ENCODE results near the gene ABCC4.
A peak's percentile ranks its signal among the peaks of the same experiment; 100 is the strongest.
"Not testable (repeated sequence)": the region's sequence is repeated elsewhere in the genome, so short reads cannot be mapped to it uniquely, and the experiment has no call there.

The ABCC4 gene

GRCh38 chr13:95269756-95270155 lies 31.5 kb downstream of the ABCC4 start:
- H3K4me3 ChIP-seq = no peak overlapping the region
- H3K27ac ChIP-seq = no peak overlapping the region; the same call in 1 of the 2 replicates
- no peak for DNase-seq (ENCODE audit: low read depth, low spot score)
- TF ChIP-seq POLR2AphosphoS5 (IDR thresholded peaks at IDR 0.05; ENCODE audit: borderline replicate concordance, low read depth, low read length) (no peak), EZH2 (IDR thresholded peaks at IDR 0.05) (no peak), FOXP2 (optimal IDR thresholded peaks at IDR 0.05; ENCODE audit: control extremely low read depth, extremely low read length, insufficient read depth) (no peak)
- H3K9me3 ChIP-seq (ENCODE audit: low read depth, low read length) = no peaks in the 10 kb centered on the region
- H3K9ac ChIP-seq (ENCODE audit: insufficient read length) = no peak overlapping the region
- peaks cover 11% of the 10 kb centered on the region; the same call in 1 of the 2 replicates for H3K36me3 ChIP-seq (ENCODE audit: insufficient read depth, low read length)

GRCh38 chr13:95268343-95269065 lies 32.7 kb downstream of the ABCC4 start:
- H3K27ac ChIP-seq = peak overlapping the region; percentile 76

GRCh38 chr13:95267662-95268342 lies 33.4 kb downstream of the ABCC4 start:
- peak; percentile 12 for DNase-seq (ENCODE audit: low read depth, low spot score)
- Histone ChIP-seq H3K9ac (ENCODE audit: insufficient read length) (no peak overlapping the region), H3K27ac (peak overlapping the region; percentile 76), H3K9me3 (ENCODE audit: low read depth, low read length) (no peaks in the 10 kb centered on the region), H3K36me3 (ENCODE audit: insufficient read depth, low read length) (peaks cover 15% of the 10 kb centered on the region; the same call in 1 of the 2 replicates), H3K4me3 (peak overlapping the region; percentile 50; the same call in 1 of the 2 replicates)
- TF ChIP-seq POLR2AphosphoS5 (IDR thresholded peaks at IDR 0.05; ENCODE audit: borderline replicate concordance, low read depth, low read length) (no peak), EZH2 (IDR thresholded peaks at IDR 0.05) (no peak), FOXP2 (optimal IDR thresholded peaks at IDR 0.05; ENCODE audit: control extremely low read depth, extremely low read length, insufficient read depth) (no peak)

More at GRCh38 chr13:95268343-95269065, 32.7 kb downstream of the ABCC4 start:
- H3K9me3 ChIP-seq (ENCODE audit: low read depth, low read length); DNase-seq (ENCODE audit: low read depth, low spot score); H3K4me3 ChIP-seq; H3K9ac ChIP-seq (ENCODE audit: insufficient read length): not testable (repeated sequence)
- peaks cover 15% of the 10 kb centered on the region; the same call in 1 of the 2 replicates for H3K36me3 ChIP-seq (ENCODE audit: insufficient read depth, low read length)

- no peak for DNase-seq (ENCODE audit: low read depth, low spot score)
- Histone ChIP-seq H3K9me3 (ENCODE audit: low read depth, low read length) (no peaks in the 10 kb centered on the region), H3K27ac (no peak overlapping the region), H3K4me3 (no peak overlapping the region), H3K9ac (ENCODE audit: insufficient read length) (no peak overlapping the region), H3K36me3 (ENCODE audit: insufficient read depth, low read length) (peaks cover 15% of the 10 kb centered on the region; the same call in 1 of the 2 replicates)
- no peak for TF ChIP-seq EZH2 (IDR thresholded peaks at IDR 0.05)
- no peak for TF ChIP-seq FOXP2 (optimal IDR thresholded peaks at IDR 0.05; ENCODE audit: control extremely low read depth, extremely low read length, insufficient read depth)
- no peak for TF ChIP-seq POLR2AphosphoS5 (IDR thresholded peaks at IDR 0.05; ENCODE audit: borderline replicate concordance, low read depth, low read length)
Measured at GRCh38 chr13:95264225-95264624, 37.0 kb downstream of the ABCC4 start.

GRCh38 chr13:95262837-95263384 lies 38.3 kb downstream of the ABCC4 start:
- DNase-seq (ENCODE audit: low read depth, low spot score) = no peak
- Histone ChIP-seq H3K9ac (ENCODE audit: insufficient read length) (no peak overlapping the region), H3K9me3 (ENCODE audit: low read depth, low read length) (no peaks in the 10 kb centered on the region), H3K4me3 (no peak overlapping the region), H3K27ac (no peak overlapping the region), H3K36me3 (ENCODE audit: insufficient read depth, low read length) (peaks cover 15% of the 10 kb centered on the region; the same call in 1 of the 2 replicates)
- no peak for TF ChIP-seq FOXP2 (optimal IDR thresholded peaks at IDR 0.05; ENCODE audit: control extremely low read depth, extremely low read length, insufficient read depth)
- no peak for TF ChIP-seq POLR2AphosphoS5 (IDR thresholded peaks at IDR 0.05; ENCODE audit: borderline replicate concordance, low read depth, low read length)
- no peak for TF ChIP-seq EZH2 (IDR thresholded peaks at IDR 0.05)

GRCh38 chr13:95261956-95262355 lies 39.3 kb downstream of the ABCC4 start:
- Histone ChIP-seq H3K27ac (no peak overlapping the region), H3K9me3 (ENCODE audit: low read depth, low read length) (no peaks in the 10 kb centered on the region), H3K4me3 (no peak overlapping the region), H3K9ac (ENCODE audit: insufficient read length) (no peak overlapping the region), H3K36me3 (ENCODE audit: insufficient read depth, low read length) (peaks cover 15% of the 10 kb centered on the region; the same call in 1 of the 2 replicates)
- DNase-seq (ENCODE audit: low read depth, low spot score) = no peak
- TF ChIP-seq FOXP2 (optimal IDR thresholded peaks at IDR 0.05; ENCODE audit: control extremely low read depth, extremely low read length, insufficient read depth) (no peak), POLR2AphosphoS5 (IDR thresholded peaks at IDR 0.05; ENCODE audit: borderline replicate concordance, low read depth, low read length) (no peak), EZH2 (IDR thresholded peaks at IDR 0.05) (no peak)

DNA sequence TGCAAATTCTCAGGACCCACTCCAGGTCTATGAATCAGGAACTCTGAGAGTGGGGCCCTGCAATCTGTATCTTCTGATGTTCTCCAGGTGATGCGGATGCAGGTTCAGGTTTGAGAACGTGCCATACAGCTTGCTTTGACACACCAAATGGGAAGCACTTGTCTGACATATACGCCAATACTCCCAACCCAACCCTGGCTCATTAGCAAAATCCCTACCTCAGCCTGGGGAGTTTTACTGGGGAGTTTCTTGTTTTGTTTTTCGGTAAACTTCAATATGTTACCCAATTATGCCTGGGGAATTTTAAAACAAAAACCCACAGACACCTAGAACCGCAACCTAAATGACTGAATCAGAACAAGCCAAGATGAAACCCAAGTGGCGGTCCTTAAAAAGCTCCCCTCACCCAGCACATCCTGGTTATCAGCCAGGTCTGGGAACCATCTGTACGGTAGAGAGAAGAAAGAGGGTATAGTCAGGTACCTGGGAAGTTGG lies 41.2 kb downstream of the ABCC4 start:
- no peak overlapping the region for H3K27ac ChIP-seq
- no peak for DNase-seq (ENCODE audit: low read depth, low spot score)
- TF ChIP-seq POLR2AphosphoS5 (IDR thresholded peaks at IDR 0.05; ENCODE audit: borderline replicate concordance, low read depth, low read length) (no peak), EZH2 (IDR thresholded peaks at IDR 0.05) (no peak), FOXP2 (optimal IDR thresholded peaks at IDR 0.05; ENCODE audit: control extremely low read depth, extremely low read length, insufficient read depth) (no peak)
- H3K9ac ChIP-seq (ENCODE audit: insufficient read length) = no peak overlapping the region
- no peaks in the 10 kb centered on the region for H3K9me3 ChIP-seq (ENCODE audit: low read depth, low read length)
- H3K4me3 ChIP-seq = no peak overlapping the region
- 0 out of 2 replicates have a peak, but pooled peaks cover 3% of the 10 kb centered on the region for H3K36me3 ChIP-seq (ENCODE audit: insufficient read depth, low read length)

GRCh38 chr13:95258619-95259194 lies 42.5 kb downstream of the ABCC4 start:
- no peak for DNase-seq (ENCODE audit: low read depth, low spot score)
- TF ChIP-seq FOXP2 (optimal IDR thresholded peaks at IDR 0.05; ENCODE audit: control extremely low read depth, extremely low read length, insufficient read depth) (no peak), POLR2AphosphoS5 (IDR thresholded peaks at IDR 0.05; ENCODE audit: borderline replicate concordance, low read depth, low read length) (no peak)
- H3K9me3 ChIP-seq (ENCODE audit: low read depth, low read length) = no peaks in the 10 kb centered on the region
- H3K36me3 ChIP-seq (ENCODE audit: insufficient read depth, low read length) = no peaks in the 10 kb centered on the region
- H3K27ac ChIP-seq = no peak overlapping the region
- no peak overlapping the region for H3K4me3 ChIP-seq
- H3K9ac ChIP-seq (ENCODE audit: insufficient read length) = no peak overlapping the region

Data from SK-N-MC (cell line).